HL-60 (cell line): ENCODE data around the gene PRKAG2.

Experiments used
- DNase-seq, 2 experiments: peaks; one replicate each; pipeline ENCODE4 v3.0.0-alpha.2; 2010 to 2020; ENCODE audit warnings: low read depth in 1 of 2, low spot score in 1 of 2
- H3K27ac ChIP-seq: fragments of 250-450 bp; sonication (Bioruptor Pico); replicated peaks from 2 replicates; pipeline ENCODE4 v1.5.1; 2020; ENCODE audit warnings: mild to moderate bottlenecking, moderate library complexity
- H3K27me3 ChIP-seq: fragments of 250-450 bp; sonication (Bioruptor Pico); 2 replicates; pipeline ENCODE4 v1.5.1; 2021; ENCODE audit warnings: mild to moderate bottlenecking, moderate library complexity; ENCODE audit not compliant: insufficient read depth, poor library complexity, severe bottlenecking
- H3K4me3 ChIP-seq: replicated peaks from 2 replicates; pipeline ENCODE4 v1.5.1; 2011; ENCODE audit warnings: mild to moderate bottlenecking, control low read depth, low read length; ENCODE audit not compliant: insufficient read depth
- CTCF ChIP-seq: IDR thresholded peaks from one replicate; pipeline ENCODE4 v1.5.1; 2011; ENCODE audit warnings: low read length, control low read depth, inconsistent platforms; ENCODE audit not compliant: insufficient read depth
- GABPA ChIP-seq: IDR thresholded peaks from 2 replicates; pipeline ENCODE4 v1.6.1; 2012; ENCODE audit warnings: low read depth
- POLR2AphosphoS5 ChIP-seq: IDR thresholded peaks from 2 replicates; pipeline ENCODE4 v1.6.1; 2012; ENCODE audit warnings: low read depth
- REST ChIP-seq: IDR thresholded peaks from 2 replicates; pipeline ENCODE4 v1.6.1; 2012; ENCODE audit warnings: low read depth; ENCODE audit not compliant: insufficient replicate concordance
- SPI1 ChIP-seq: IDR thresholded peaks from 2 replicates; pipeline ENCODE4 v1.6.1; 2012; ENCODE audit warnings: low read depth, mild to moderate bottlenecking, borderline replicate concordance

PRKAG2 gene

GRCh38 chr7:151732292-151732691 is 144.6 kb downstream of the PRKAG2 start:
- no peak for DNase-seq
- H3K27ac ChIP-seq = no peak overlapping the region
- no peaks in the 10 kb centered on the region for H3K27me3 ChIP-seq
- no peak overlapping the region for H3K4me3 ChIP-seq
- no peak for TF ChIP-seq GABPA
- TF ChIP-seq CTCF = no peak
- no peak for TF ChIP-seq REST
- TF ChIP-seq SPI1 = no peak
- no peak for TF ChIP-seq POLR2AphosphoS5

- DNase-seq = no peak
- Histone ChIP-seq H3K27ac (no peak overlapping the region), H3K4me3 (no peak overlapping the region), H3K27me3 (no peaks in the 10 kb centered on the region)
- TF ChIP-seq CTCF (no peak), GABPA (no peak), REST (no peak), SPI1 (no peak), POLR2AphosphoS5 (no peak)
These were observed 145.9 kb downstream of the PRKAG2 start for GRCh38 chr7:151731022-151731441.

GRCh38 chr7:151730591-151730990 is 146.3 kb downstream of the PRKAG2 start:
- Histone ChIP-seq H3K27me3 (no peaks in the 10 kb centered on the region), H3K27ac (no peak overlapping the region), H3K4me3 (no peak overlapping the region)
- no peak for TF ChIP-seq SPI1
- no peak for TF ChIP-seq POLR2AphosphoS5
- no peak for TF ChIP-seq GABPA
- no peak for TF ChIP-seq CTCF
- no peak for TF ChIP-seq REST
- no peak for DNase-seq
